NCI-H1694 (cell line): ENCODE results near the gene FGB.
A peak's percentile ranks its signal among the peaks of the same experiment; 100 is the strongest.
"Not testable (repeated sequence)": the region's sequence is repeated elsewhere in the genome, so short reads cannot be mapped to it uniquely, and the experiment has no call there.

ENCODE experiments used
- DNase-seq: peaks from one replicate; lab custom pipeline; 2025; lab: John Stamatoyannopoulos, UW

The FGB gene

DNA sequence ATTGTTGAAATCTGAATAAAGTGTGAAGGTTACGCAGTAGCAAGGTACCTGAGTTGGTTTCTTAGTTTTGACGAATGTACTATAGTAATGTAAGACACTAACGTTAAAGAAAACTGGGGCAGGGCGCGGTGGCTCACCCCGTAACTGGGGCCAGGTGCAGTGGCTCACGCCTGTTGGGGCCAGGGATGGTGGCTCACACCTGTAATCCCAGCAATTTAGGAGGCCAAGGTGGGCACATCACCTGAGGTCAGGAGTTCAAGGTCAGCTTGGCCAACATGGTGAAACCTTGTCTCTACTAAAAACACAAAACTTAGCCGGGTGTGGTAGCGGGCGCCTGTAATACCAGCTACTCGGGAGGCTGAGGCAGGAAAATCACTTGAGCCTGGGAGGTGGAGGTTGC, 34.5 kb downstream of the FGB start:
- DNase-seq, result not testable (repeated sequence)

DNA sequence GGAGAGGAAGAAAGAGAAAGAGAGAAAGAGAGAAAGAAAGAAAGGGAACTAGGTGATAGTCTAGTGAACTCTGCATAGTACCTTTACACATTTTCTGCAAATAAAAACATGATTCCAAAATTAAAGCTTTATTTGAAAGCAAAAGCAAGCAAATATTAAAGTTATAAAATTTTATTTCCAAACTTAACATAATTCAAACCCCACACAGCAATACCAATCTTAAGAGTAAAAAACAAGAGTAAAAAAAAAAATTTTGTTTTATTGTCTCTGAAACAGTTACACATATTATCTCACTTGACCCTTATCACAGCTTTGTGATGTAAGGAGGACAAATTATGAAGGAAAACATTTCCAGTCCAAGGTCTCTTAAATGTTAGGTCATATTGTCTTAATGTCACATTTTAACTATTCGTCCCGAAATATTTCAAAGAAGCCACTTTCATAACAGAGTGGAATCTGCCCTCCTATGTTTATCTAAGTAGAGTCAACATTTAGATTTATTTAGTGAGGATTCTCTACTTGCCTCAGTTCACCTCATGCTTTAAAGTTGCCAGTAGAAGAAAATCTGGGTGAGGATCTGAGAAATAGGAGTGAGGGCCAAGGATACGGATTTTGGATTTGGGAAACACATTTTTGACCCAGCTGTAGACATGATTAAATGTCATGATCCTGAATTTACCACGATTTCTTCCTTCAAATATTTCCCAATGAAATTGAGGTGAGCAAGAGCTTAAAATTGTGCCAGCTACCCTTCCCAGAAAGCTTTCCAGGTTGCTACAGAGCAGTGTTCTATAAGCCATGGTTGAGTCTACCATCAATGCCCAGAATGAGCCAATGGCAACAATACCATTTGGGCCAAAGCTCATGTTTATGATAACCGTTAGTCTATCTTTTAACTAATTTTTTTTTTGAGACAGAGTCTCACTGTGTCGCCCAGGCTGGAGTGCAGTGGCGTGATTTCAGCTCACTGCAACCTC, 35.3 kb downstream of the FGB start:
- no peak for DNase-seq

DNA sequence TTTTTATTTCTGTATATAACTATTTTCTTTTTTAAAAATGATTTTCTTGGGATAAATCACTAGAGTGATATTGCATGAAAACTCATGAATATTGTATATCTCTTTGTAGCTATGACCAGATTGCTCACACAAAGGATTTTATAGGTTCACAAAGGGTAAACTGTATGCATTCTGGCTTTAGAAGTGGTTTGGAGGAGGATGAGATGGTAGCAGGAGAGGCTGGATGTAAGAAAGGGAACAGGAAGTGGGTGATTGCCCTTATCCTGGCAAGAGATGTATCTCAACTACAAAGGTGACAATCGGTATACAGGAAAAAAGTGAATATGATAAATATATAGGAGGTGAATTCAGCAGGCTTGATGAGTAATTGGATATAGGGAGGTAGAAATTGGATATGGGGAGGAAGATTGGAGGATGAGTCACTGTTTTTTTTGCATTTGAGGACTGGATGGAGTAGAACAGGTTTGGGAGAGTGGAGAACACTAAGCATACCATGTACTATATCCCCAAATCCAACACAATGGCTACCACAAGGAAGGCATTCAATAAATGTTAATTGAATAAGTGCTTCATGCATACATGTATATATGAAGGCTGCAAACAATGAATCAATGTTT, 39.7 kb downstream of the FGB start:
- DNase-seq, result no peak

DNA sequence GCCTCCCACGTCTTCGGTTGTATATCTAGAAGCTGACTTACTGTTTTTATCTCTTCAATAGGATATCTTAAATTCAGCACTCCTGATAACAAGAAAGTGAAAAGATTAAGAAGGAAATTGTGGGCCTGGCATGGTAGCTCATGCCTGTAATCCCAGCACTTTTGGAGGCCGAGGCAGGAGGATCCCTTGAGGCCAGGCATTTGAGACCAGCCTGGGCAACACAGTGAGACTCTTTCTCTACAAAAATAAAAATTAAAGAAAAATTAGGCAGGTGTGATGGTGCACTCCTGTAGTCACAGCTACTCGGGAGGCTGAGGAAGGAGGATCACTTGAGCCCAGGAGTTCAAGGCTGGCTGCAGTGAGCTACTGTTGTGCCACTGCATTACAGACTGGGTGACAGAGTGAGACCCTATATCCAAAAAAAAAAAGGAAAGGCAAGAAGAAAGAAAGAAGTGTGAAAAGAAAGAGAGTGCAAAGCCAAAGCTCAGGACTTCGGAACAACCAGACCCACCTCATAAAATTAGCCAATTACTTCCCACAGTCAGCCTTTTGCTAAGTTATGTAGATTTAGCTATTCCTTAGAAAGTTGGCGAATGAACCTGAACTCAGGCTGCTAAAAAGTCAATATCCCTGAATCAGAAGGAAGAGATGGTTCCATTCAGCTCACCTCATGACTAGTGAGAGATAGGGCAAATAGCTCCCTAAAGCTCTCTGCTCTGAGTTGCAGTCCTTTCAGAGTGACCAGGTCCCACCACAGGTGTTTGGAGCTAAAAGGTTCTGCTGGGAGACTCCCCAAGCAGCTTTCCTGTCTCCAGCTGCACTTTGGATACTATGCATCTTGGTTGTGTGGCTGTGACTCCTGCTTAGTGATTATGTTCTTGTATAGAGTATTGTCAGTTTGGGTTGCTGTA, 40.5 kb downstream of the FGB start:
- DNase-seq, result no peak

DNA sequence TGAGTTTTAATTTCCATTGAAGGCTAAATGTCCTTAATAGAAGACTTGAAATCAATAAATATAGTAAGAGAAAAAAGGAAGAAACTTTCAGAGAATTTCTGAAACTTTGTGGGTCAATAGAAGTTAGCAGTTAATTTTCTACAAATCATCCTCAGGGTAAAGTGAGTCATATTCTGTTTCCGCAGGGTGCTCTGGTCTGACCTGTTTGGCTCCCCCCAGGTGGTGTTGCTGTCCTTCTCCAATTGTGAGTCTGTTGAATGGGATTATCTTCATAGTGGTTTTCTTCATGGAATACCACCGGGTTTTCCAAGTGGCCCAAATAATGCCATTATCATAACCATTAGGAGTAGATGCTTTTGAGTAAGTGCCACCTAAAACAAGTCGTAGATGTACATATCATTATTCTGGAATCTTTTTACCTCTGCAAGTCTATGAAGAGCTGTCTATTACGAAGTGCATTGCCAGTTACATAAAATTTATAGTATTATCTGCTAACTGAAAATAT, 41.9 kb downstream of the FGB start:
- DNase-seq, result no peak

DNA sequence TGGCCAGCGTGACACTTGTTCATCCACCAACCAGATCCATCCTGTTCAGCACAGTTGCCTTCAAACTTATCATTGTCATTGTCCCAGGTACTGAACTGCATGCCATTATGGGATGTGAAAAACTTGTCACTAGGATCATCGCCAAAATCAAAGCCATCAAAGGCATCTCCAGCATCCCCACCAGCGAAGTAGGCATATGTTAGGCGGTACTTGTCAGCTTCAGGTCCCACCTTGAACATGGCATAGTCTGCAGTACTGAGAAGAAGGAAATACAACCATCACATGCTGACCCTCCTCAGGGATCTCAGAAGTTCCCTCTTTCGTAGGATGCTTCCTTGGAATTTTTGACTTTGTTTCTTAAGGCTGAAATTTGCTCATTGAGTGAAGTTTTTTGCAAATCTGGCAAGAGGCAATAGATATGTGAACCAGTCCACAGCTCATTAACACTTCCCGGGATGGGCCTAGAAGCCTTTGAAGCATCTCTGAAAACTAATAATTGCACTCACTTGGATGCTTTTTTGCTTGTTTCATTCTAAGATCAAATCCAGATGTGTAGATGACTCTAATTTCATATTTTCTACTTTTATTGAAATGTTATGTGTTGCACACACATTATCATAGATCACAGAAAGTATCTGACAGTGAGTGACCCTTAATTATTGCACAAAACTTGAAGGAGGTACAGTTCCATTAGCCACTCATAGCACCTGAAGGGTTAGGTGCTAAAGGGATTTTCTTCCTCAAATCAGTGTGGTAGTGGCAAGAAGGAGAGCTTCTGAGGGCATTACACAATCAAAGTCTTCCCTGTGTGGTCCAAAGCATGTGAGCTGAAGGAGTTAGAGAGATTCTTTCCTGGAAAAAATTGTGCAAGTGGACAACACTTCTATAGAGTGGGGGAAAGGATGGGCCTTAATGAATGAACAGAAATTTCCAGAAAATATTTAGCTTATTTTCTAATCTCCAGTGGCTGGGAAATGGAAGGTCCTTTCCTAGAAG, 44.2 kb downstream of the FGB start:
- DNase-seq, result no peak

DNA sequence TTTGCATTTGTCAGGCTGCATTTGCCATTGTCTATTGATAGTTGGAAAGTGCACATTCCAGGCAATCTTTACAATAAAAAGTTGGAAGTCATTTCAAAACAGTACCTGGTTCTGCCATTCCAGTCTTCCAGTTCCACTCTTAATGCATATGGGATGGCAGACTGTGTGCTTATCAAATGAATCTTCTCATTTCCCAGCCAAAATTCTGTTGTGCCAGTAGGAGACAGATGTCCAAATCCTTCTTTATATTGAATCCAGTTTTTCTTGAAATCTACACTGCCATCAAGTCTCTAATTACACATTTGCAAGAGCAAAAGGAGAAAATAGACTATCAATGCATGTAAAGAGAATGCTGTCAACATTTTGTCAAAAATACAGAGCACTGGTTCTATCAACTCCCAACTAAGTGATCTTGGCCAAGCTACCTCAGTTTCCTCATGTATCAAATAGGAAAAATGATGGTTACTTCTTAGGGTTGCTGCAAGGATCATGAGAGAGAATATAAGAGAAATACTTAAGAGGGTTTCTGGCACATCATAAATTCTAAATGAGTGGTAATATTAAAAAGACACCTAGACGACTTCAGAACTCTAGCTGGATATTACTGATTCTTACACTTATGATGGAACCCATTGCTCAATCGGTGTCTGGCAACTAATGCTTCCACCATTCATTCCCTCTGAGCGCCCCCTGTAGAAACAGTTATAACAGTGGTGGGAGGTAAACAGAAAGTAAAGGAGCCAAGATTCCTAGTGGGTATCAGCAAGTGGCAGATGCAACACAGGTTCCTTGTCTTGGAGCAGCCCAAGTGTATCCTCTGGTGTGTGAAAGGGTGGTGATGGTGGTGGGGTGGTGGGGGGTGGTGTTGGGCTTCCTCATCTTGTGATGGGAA, 45.8 kb downstream of the FGB start:
- no peak for DNase-seq

DNA sequence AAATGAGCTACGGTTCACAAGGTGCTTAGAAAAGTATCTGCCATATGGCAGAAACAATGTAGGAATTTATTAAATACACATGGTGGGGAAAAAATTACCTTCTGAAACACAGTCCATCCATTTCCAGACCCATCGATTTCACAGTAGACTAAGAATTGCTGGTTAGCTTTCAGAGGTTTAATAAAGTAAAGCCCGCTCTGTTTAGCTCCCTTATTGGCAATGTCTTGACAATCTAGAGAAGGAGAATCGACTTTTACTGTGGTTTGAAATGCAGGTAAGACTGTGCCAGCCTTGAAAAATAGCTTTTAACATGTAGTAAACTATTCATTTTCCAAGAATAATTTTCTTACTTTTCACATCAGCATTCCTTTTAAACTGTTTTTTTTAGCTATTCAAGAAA, 46.7 kb downstream of the FGB start:
- DNase-seq, result no peak

DNA sequence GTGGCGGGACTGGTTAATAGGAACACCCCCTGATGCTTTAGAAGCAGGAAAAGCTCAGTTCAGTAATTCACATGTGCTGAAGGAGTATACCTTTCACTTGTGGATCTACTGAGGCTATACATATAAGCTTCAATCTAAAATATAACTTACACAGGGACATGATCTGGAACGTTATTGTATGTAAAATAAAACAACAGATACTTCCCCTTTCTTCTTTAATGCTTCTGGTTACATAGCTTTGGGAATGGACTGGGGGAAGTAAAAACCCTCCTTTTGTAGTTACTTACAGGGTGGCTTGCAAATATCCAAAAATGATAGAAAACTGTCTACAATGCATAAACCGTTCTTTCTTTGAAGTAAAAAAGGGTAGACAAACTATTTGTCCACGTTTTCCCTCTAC, 47.8 kb downstream of the FGB start:
- DNase-seq, result no peak

DNA sequence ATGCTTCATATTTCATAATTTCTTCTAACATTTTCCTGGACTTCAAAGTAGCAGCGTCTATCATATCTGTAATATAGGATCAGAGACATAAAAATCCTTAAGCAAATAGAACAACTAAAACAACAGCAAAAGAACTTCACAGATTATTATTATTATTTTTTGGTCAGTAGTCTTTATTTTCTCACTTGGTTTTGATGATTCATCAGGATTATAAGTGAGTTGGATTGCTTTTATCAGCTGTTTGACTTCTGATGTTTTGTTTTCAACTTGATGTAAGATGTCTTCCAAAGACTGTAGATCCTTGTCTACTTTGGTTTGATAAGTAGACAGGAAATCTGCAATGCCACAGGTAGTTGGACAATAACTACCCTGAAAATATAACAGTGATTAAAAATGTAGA, 49.0 kb downstream of the FGB start:
- DNase-seq, result no peak

DNA sequence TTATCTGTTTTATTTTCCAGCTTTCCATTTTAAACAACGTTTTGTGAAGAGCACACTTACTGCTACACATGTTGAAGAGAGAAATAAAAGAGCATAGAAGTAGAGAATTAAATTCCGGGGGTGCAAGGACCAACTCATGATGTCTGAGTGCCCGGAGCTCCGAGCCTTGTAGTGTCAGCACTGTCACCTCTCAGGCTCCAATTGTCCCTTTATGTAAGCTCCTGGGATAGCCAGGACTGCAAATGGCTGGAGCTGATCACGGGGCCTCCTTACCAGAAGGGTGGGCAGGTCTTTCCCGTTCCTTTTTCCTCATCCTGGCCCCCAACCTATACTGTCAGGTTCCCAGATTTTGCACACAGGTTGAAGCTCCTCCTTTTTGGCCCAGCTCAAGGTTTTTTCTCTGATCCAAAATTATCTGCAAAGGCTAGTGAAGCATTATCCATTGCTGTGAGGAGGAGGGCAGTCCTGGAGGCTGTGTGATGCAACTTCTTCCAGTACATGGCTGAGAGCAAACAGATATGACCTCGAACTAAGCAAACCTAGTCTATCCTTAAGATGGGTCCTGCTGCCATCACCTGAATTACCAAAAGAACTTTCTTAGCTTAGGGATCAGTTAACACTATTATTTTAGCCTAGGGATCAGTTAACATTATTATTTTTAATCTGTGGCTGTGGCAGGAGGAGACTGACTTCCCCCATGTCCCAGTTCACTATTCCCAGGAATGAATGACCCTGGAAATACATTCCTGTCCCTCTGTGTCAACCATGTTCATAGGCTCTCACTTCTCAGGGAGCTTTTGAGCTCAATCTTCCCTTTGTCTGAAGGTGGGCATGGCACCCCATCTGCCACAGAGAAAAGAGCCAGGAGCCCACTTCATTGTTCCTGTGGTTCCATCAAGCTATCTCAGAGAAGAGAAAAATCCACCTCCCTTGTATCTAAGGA, 49.9 kb downstream of the FGB start, which contains the start of gene FGG:
TSS of gene FGG (minus strand) at position 185 of the 943 bp plus-strand sequence. CDS start at position 138, 47 bp downstream.
- DNase-seq, result no peak

DNA sequence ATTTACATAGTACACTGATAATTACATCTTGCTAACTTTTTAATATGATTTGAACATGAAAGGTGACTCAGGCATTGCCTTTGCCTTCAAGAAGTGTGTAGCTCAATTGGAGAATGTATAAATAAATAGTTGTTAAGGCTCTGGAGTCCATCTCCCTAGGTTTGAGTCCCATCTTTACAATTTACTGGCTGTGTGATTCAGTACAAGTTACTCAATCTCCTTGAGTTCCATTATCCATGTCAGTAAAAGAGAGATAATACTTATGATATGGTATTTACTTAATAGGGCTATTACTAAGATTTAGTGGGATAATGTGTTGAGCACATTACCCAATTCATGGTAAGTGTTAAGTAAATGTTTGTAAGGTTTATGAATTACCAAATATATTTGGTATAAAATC, 51.5 kb downstream of the FGB start:
- no peak for DNase-seq

DNA sequence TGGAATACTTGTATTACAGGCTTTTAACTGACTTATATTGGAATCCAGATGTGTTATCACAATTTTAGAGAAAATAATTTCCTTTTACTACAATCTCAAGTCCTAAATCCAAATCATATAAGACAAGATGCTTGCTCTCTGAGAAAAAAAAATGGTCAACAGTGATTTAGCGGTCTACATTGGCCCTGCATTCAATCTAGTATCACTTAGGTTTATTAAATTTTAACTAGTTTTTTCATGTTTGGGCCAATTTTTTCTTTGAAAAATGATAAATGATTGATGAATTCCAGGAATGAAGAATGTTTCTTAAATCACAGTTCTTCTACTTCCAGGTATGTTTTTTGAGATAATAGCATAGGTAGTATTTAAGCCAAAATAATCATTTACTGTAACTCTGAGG, 52.4 kb downstream of the FGB start:
- no peak for DNase-seq

DNA sequence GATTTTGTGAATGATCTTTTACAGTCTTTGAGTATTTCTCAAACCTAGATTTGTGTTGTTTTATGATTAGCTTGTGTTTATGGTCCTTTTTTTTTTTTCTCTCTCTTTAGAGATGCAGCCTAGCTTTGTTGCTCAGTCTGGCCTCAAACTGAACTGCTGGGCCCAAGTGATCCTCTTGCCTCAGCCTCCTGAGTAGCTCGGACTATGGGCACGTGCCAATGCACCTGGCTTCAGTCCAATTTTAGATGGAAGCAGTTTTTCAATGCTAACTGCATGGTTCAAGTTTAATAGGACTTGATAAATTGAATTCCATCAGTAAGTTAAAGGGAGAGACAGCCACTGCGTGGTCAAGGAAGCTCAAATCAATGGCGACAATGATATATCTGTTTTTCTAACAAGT, 53.5 kb downstream of the FGB start:
- no peak for DNase-seq

DNA sequence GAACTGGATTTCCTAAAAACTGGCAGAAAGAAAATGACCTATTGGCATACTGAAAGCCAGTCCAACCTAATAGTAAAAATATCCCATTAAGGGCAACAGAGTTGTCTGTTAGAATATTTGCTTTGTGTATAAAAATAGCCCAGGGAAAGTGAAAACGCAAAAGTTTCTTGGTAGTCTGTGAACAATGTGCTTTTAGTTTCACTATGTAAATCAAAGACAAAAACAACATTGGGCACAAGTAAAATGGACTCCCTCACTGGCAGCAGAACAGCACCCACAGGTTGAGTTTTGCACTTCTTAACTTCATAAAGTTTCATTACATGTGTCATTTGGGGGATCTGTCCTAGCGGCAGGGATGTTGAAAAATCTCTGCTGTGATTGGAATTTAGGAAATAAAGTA, 53.9 kb downstream of the FGB start:
- DNase-seq, result no peak

DNA sequence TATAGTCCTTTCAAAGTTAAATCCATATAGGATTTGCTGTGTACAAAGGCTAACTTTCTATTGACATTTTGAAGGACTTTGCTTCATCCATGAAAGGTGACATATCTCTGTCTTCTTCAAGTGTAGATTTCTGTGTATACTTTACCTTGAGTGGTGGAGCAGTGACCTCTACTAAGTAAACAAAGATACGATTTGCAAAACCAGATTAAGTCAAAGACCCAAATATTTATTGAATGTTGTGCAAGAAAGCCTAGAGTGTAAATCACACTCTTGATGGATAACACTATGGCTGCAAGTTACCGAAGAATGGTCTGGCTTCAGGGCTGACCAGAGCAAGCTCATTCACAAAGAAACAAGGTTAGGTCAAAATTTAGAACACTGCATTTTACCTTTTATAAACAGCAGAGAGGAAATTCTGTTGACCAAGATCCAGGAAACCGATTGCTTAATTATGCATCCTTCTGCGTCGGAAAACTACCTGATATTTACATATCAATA, 55.1 kb downstream of the FGB start:
- DNase-seq, result no peak

DNA sequence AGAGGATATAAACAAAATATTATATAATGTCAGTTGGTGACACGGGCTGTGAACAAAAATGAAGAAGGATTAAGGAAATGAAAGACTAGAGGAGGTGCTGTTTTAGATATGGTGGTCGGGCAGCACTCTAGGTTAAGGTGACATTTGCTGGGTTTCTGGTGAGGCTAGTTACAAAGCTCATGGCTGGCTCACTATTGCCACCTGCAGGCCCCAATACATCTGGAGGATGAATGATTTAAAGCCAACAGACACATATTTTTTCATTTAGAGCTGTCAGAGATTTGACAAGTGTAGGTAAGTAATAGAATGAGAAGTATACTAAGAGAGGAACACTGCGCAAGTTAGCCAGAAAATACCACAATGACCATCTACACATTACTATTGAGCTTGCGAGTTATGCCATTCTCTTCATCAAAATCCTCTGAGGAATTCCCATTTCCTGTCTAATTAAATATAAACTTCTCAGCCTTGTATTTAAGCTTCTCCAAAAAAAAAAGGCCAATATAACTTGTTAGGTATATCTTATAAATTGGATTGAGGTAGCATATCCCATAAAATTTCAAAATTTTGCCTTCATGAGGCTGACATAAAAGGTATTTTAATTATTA, 56.0 kb downstream of the FGB start:
- DNase-seq, result peak; percentile 1

DNA sequence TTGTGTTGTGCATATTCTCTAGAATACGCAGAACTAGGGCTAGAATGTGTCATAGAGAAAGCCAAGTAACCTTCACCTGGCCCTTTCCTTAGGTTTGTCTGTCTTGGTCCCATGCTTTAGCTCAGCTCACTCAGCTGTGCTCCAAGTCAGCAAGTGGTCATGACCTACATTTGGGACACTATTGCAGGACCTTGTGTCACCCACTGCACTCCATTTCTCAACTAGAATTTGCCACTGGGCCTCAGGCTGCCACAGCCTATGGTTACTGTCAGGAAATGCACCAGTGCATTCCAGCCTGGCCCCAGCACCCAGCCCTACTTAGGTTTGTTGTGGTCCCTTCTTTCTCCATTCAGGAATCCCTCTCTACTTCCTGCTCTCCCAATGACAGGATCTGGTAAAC, 57.3 kb downstream of the FGB start:
- DNase-seq, result no peak
